DOHH2 (cell line): ENCODE measurements around the gene MAML1.

Source experiments
- H3F3A ChIP-seq: fragments of 200-600 bp; sonication (generic), shearing (Covaris generic); 2 replicates; pipeline ENCODE4 v1.6.0; 2016; ENCODE audit warnings: antibody characterized with exemption, mild to moderate bottlenecking; ENCODE audit not compliant: control insufficient read depth, insufficient read depth
- H3K27ac ChIP-seq: fragments of 200-600 bp; sonication (generic); 2 replicates; pipeline ENCODE4 v1.5.1; 2014; ENCODE audit warnings: low read depth, mild to moderate bottlenecking, low read length, moderate library complexity
- H3K27me3 ChIP-seq: fragments of 200-600 bp; sonication (generic); 2 replicates; pipeline ENCODE4 v1.6.1; 2014; ENCODE audit warnings: mild to moderate bottlenecking, low read length, mixed read lengths; ENCODE audit not compliant: control insufficient read depth
- H3K36me3 ChIP-seq: fragments of 200-600 bp; sonication (generic); 2 replicates; pipeline ENCODE4 v1.6.1; 2014; ENCODE audit warnings: mild to moderate bottlenecking, low read length, moderate library complexity, mixed read lengths; ENCODE audit not compliant: control insufficient read depth
- H3K4me1 ChIP-seq: fragments of 200-600 bp; sonication (generic); 2 replicates; pipeline ENCODE4 v1.6.1; 2014; ENCODE audit warnings: mild to moderate bottlenecking, low read length, mixed read lengths; ENCODE audit not compliant: control insufficient read depth
- H3K4me2 ChIP-seq: fragments of 200-600 bp; sonication (generic); 2 replicates; pipeline ENCODE4 v1.6.0; 2014; ENCODE audit warnings: mild to moderate bottlenecking, low read length, moderate library complexity
- H3K4me3 ChIP-seq: fragments of 200-600 bp; sonication (generic); 2 replicates; pipeline ENCODE4 v1.5.1; 2014; ENCODE audit warnings: mild to moderate bottlenecking, low read length, mixed read lengths
- H3K79me2 ChIP-seq: fragments of 200-600 bp; sonication (generic); 2 replicates; pipeline ENCODE4 v1.6.1; 2014; ENCODE audit warnings: mild to moderate bottlenecking, low read length, mixed read lengths; ENCODE audit not compliant: control insufficient read depth
- H3K9me2 ChIP-seq: fragments of 200-600 bp; sonication (generic); replicated peaks from 2 replicates; pipeline ENCODE4 v1.6.1; 2014; ENCODE audit warnings: mild to moderate bottlenecking, low read length, mixed read lengths; ENCODE audit not compliant: control insufficient read depth
- H3K9me3 ChIP-seq: fragments of 200-600 bp; sonication (generic); 2 replicates; pipeline ENCODE4 v1.6.1; 2014; ENCODE audit warnings: antibody characterized with exemption, low read length, mixed read lengths; ENCODE audit not compliant: control insufficient read depth, insufficient read depth
- H4K20me1 ChIP-seq: fragments of 200-600 bp; sonication (generic); 2 replicates; pipeline ENCODE4 v1.6.0; 2014; ENCODE audit warnings: low read depth, mild to moderate bottlenecking, antibody characterized with exemption, low read length, moderate library complexity; ENCODE audit not compliant: control insufficient read depth, insufficient read depth
- EZH2phosphoT487 ChIP-seq: fragments of 200-600 bp; sonication (generic); IDR thresholded peaks from 2 replicates; pipeline ENCODE4 v1.6.1; 2017; ENCODE audit warnings: borderline replicate concordance, mild to moderate bottlenecking, antibody characterized with exemption, low read length, moderate library complexity, mixed read lengths
- TF ChIP-seq, protein P1 (sequence below): fragments of 200-600 bp; sonication (generic); IDR thresholded peaks from one replicate; pipeline ENCODE4 v1.5.1; 2014; ENCODE audit warnings: antibody characterized with exemption, mild to moderate bottlenecking, low read depth, low read length; ENCODE audit not compliant: poor library complexity, severe bottlenecking

MAML1 gene

DNA sequence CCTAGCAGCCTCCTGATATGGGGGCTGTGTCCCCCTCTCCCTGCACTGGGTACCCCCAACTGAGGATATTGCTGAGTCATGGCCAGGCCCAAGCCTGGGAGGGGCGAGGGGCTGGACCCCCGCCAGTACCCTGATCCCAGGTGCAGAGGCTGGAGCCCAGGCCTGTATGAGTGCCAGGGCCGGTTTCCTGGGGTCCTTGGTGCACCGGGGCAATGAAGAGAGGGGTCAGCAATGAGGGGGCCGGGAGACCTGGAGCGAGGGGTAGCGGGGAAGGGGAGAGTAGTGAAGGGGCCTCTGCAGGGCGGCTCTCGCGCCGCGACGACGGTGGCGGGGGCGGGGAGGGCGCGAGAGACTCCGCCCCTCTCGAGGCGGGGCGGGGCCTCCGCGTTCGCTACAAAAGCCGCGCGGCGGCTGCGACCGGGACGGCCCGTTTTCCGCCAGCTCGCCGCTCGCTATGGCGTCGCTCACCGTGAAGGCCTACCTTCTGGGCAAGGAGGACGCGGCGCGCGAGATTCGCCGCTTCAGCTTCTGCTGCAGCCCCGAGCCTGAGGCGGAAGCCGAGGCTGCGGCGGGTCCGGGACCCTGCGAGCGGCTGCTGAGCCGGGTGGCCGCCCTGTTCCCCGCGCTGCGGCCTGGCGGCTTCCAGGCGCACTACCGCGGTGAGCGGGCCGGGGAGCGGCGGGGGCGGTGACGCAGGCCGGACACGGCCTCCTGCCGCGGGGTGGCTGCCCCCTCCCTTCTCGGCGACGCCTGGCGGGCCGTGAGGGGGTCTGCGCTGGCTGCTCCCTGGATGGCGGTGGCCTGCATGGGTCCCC lies 88.1 kb downstream of the MAML1 start, which contains the start of gene SQSTM1:
TSS of gene SQSTM1 (plus strand) at position 423 of the 815 bp plus-strand sequence. CDS start at position 455, 32 bp downstream.
- Histone ChIP-seq H3K79me2 (peaks cover 27% of the 10 kb centered on the region), H3K4me1 (peaks cover 37% of the 10 kb centered on the region), H3K27ac (peak within 1 kb of the TSS; percentile 64)

DNA sequence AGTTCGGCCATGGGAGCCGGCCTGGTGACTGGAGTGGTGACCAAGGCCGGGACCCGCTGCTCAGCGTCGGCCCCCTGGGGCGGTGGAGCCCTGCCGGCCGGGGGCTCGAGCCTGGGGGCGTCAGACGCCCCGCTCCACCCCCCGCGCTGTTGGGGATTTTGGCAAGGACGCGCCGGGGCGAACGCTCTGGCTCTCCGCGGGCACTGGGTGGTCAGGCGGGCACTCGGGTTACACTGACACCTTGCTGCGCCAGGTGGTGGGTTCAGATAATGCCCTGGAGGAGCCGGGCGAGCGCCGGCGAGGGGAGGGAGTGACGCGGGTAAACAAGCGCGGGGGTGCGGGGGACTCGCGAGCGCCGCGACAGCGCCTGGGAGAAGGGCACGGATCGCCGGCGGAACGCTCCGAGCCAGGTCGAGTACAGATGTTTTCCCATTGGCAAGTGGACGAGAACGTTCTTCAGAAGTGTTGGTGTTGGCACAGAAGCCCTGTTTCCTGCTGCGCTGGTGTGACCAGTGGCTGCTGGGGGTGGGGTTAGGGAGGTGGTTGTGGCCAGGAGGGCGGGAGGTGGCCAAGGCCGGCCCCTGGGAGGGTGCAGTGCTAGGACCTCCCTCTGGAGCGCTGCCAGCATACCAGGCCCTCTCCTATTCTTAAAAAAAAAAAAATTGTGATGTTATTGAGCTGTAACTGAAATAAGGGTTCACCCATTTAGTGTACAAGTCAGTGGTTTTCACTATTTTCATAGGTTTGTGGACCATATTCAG lies 88.9 kb downstream of the MAML1 start:
- no peak for TF ChIP-seq EZH2phosphoT487
- TF ChIP-seq, protein P1, sequence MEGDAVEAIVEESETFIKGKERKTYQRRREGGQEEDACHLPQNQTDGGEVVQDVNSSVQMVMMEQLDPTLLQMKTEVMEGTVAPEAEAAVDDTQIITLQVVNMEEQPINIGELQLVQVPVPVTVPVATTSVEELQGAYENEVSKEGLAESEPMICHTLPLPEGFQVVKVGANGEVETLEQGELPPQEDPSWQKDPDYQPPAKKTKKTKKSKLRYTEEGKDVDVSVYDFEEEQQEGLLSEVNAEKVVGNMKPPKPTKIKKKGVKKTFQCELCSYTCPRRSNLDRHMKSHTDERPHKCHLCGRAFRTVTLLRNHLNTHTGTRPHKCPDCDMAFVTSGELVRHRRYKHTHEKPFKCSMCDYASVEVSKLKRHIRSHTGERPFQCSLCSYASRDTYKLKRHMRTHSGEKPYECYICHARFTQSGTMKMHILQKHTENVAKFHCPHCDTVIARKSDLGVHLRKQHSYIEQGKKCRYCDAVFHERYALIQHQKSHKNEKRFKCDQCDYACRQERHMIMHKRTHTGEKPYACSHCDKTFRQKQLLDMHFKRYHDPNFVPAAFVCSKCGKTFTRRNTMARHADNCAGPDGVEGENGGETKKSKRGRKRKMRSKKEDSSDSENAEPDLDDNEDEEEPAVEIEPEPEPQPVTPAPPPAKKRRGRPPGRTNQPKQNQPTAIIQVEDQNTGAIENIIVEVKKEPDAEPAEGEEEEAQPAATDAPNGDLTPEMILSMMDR = no peak
- no peaks in the 10 kb centered on the region for H3K27me3 ChIP-seq
- H4K20me1 ChIP-seq = peaks cover 12% of the 10 kb centered on the region; the same call in 1 of the 2 replicates
- H3K9me3 ChIP-seq = no peaks in the 10 kb centered on the region
- H3K79me2 ChIP-seq = peaks cover 27% of the 10 kb centered on the region
- peak overlapping the region; percentile 75 for H3K4me3 ChIP-seq
- H3K27ac ChIP-seq = peak overlapping the region; percentile 64
- H3K9me2 ChIP-seq = no peaks in the 10 kb centered on the region
- peak overlapping the region; percentile 98 for H3K4me2 ChIP-seq
- peaks cover 42% of the 10 kb centered on the region for H3K36me3 ChIP-seq
- peaks cover 37% of the 10 kb centered on the region for H3K4me1 ChIP-seq
- peaks cover 8% of the 10 kb centered on the region; the same call in 1 of the 2 replicates for H3F3A ChIP-seq

More for the DNA sequence above, 88.1 kb downstream of the MAML1 start, which contains the start of gene SQSTM1:
- Histone ChIP-seq H4K20me1 (peaks cover 12% of the 10 kb centered on the region; the same call in 1 of the 2 replicates), H3K9me2 (no peaks in the 10 kb centered on the region), H3K36me3 (peaks cover 35% of the 10 kb centered on the region), H3K27me3 (no peaks in the 10 kb centered on the region), H3K9me3 (no peaks in the 10 kb centered on the region), H3K4me3 (peak within 1 kb of the TSS; percentile 75), H3K4me2 (peak within 1 kb of the TSS; percentile 98), H3F3A (peaks cover 8% of the 10 kb centered on the region; the same call in 1 of the 2 replicates)
- no peak for TF ChIP-seq EZH2phosphoT487
- TF ChIP-seq, protein P1 = no peak

DNA sequence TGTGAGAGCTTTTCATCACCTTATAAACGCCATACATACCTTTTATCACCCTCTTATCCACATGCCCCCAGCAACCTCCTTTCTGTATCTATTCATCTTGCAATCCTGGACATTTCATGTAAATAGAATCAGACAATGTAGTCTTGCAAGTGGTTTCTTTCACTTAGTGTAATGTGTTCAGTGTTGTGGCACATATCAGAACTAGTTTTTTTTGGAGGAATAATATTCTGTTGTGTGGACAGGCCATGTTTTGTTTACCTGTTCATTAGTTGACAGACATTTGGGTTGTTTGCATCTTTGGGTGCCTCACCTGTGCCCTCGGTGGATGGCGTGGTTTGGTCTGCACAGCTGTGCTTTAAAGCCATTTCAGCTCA lies 89.4 kb downstream of the MAML1 start:
- H3K36me3 ChIP-seq = peaks cover 46% of the 10 kb centered on the region
- peaks cover 37% of the 10 kb centered on the region for H3K4me1 ChIP-seq
- peak overlapping the region; percentile 75 for H3K4me3 ChIP-seq
- no peaks in the 10 kb centered on the region for H3K9me3 ChIP-seq
- peaks cover 12% of the 10 kb centered on the region; the same call in 1 of the 2 replicates for H4K20me1 ChIP-seq
- TF ChIP-seq EZH2phosphoT487 = no peak
- TF ChIP-seq, protein P1 = no peak
- H3K79me2 ChIP-seq = peaks cover 27% of the 10 kb centered on the region
- H3K27ac ChIP-seq = no peak overlapping the region
- no peaks in the 10 kb centered on the region for H3K27me3 ChIP-seq
- peak overlapping the region; percentile 98 for H3K4me2 ChIP-seq
- H3K9me2 ChIP-seq = no peaks in the 10 kb centered on the region
- peaks cover 8% of the 10 kb centered on the region; the same call in 1 of the 2 replicates for H3F3A ChIP-seq
